Keratinocyte (primary cell): ENCODE data around the gene MRPL33. TPM values are rescaled to one million over a fixed set of nuclear protein-coding genes. Genes with fewer than 3 reads are reported as not detected.

Source experiments
- DNase-seq: peaks from one replicate; pipeline ENCODE4 v3.0.0-alpha.2; 2011; ENCODE audit warnings: low read depth, missing footprints, low spot score
- FAIRE-seq: peaks from 2 replicates; lab custom pipeline; 2011; peaks lifted over from hg19 to GRCh38; lab: Jason Lieb, UNC
- H2AFZ ChIP-seq: 2 replicates; pipeline ENCODE4 v1.6.0; 2012; ENCODE audit warnings: low read length, control low read depth, inconsistent platforms; ENCODE audit not compliant: control insufficient read depth
- H3K27ac ChIP-seq: 2 replicates; pipeline ENCODE4 v1.5.1; 2011; ENCODE audit warnings: low read length; ENCODE audit not compliant: control insufficient read depth, insufficient read depth
- H3K27me3 ChIP-seq: 3 replicates; pipeline ENCODE4 v1.6.0; 2011; ENCODE audit warnings: low read length; ENCODE audit not compliant: control insufficient read depth, insufficient read depth; ENCODE audit errors: extremely low read depth
- H3K36me3 ChIP-seq, 2 experiments: 2 replicates in 1 of 2; 3 replicates in 1 of 2; pipeline ENCODE4 v1.5.1; 2011; ENCODE audit warnings: low read length in 2 of 2, mild to moderate bottlenecking in 1 of 2; ENCODE audit not compliant: control insufficient read depth in 2 of 2, insufficient read depth in 2 of 2; ENCODE audit errors: extremely low read depth in 1 of 2
- H3K4me1 ChIP-seq: 3 replicates; pipeline ENCODE4 v1.5.1; 2011; ENCODE audit warnings: low read length; ENCODE audit not compliant: control insufficient read depth, insufficient read depth; ENCODE audit errors: extremely low read depth
- H3K4me2 ChIP-seq: 3 replicates; pipeline ENCODE4 v1.6.0; 2011; ENCODE audit warnings: low read depth, low read length; ENCODE audit not compliant: control insufficient read depth, insufficient read depth; ENCODE audit errors: extremely low read depth
- H3K4me3 ChIP-seq, 3 experiments: fragments of 200-600 bp in 1 of 3; sonication (generic) in 1 of 3; 2 replicates in 2 of 3; 3 replicates in 1 of 3; pipeline ENCODE4 v1.5.1; 2011 to 2016; ENCODE audit warnings: low read length in 3 of 3, mild to moderate bottlenecking in 3 of 3, control low read depth in 2 of 3, inconsistent platforms in 1 of 3, low read depth in 1 of 3, mixed read lengths in 1 of 3, mixed run types in 1 of 3, moderate library complexity in 1 of 3; ENCODE audit not compliant: control insufficient read depth in 2 of 3, insufficient read depth in 2 of 3; ENCODE audit errors: extremely low read depth in 1 of 3
- H3K79me2 ChIP-seq: 2 replicates; pipeline ENCODE4 v1.6.0; 2012; ENCODE audit warnings: low read length; ENCODE audit not compliant: control insufficient read depth, insufficient read depth
- H3K9ac ChIP-seq: 3 replicates; pipeline ENCODE4 v1.6.0; 2011; ENCODE audit warnings: low read length; ENCODE audit not compliant: control insufficient read depth, insufficient read depth; ENCODE audit errors: extremely low read depth
- H3K9me1 ChIP-seq: 3 replicates; pipeline ENCODE4 v1.6.0; 2011; ENCODE audit warnings: low read length; ENCODE audit not compliant: control insufficient read depth, insufficient read depth; ENCODE audit errors: extremely low read depth
- H3K9me3 ChIP-seq: 2 replicates; pipeline ENCODE4 v1.5.1; 2012; ENCODE audit warnings: low read depth, low read length; ENCODE audit not compliant: control insufficient read depth
- H4K20me1 ChIP-seq: 3 replicates; pipeline ENCODE4 v1.6.0; 2011; ENCODE audit warnings: low read length; ENCODE audit not compliant: control insufficient read depth, insufficient read depth; ENCODE audit errors: extremely low read depth
- CTCF ChIP-seq, 3 experiments: IDR thresholded peaks in 1 of 3; conservative IDR thresholded peaks in 1 of 3; optimal IDR thresholded peaks in 1 of 3; 2 replicates in 2 of 3; 3 replicates in 1 of 3; pipeline versions ENCODE3 to v1.5.1; 2011; ENCODE audit warnings: low read length in 3 of 3, mild to moderate bottlenecking in 3 of 3, moderate library complexity in 2 of 3, control low read depth in 1 of 3, inconsistent platforms in 1 of 3; ENCODE audit not compliant: insufficient read depth in 2 of 3; ENCODE audit errors: extremely low read depth in 1 of 3
- EZH2 ChIP-seq: IDR thresholded peaks from one replicate; pipeline ENCODE4 v1.6.1; 2012; ENCODE audit warnings: inconsistent platforms, mild to moderate bottlenecking, low read length, moderate library complexity
- dilution Hi-C: fragments of 300-500 bp; cut with MboI; formaldehyde crosslinking; loops from one replicate; pipeline ENCODE4 v1.7.0; 2020; ENCODE audit warnings: low sequenced_read_pairs; ENCODE audit not compliant: extremely low pct_ligation_motif_present
- polyA plus RNA-seq, 5 experiments: library from polyadenylated mRNA; depleted of rRNA in 3 of 5; stranded (reverse) in 3 of 5; stranded (forward) in 1 of 5; unstranded in 1 of 5; fragments of >200 nt; gene quantifications; 1 replicate in 1 of 5; 2 replicates in 3 of 5; 3 replicates in 1 of 5; pipeline versions ENCODE4 v1.2.1 to v1.2.3, GENCODE V29; 2011 to 2012; ENCODE audit warnings: missing spikeins in 2 of 5, low read depth in 1 of 5, low replicate concordance in 1 of 5

The MRPL33 gene
- polyA plus RNA-seq, 1 donor (not counting 4 experiments of a cell fraction or from before 2014, with no cell fraction given): 110 TPM

GRCh38 chr2:27815860-27816438, 44.4 kb downstream of the MRPL33 start:
- no peak overlapping the region for H3K4me3 ChIP-seq
- no peak overlapping the region for H3K4me2 ChIP-seq
- H3K4me1 ChIP-seq: no peaks in the 10 kb centered on the region
- no peaks in the 10 kb centered on the region for H3K27me3 ChIP-seq
- FAIRE-seq: no peak
- H3K79me2 ChIP-seq: no peaks in the 10 kb centered on the region
- H3K27ac ChIP-seq: no peak overlapping the region
- no peak overlapping the region for H2AFZ ChIP-seq
- dilution Hi-C loops: no loop called here
- no peaks in the 10 kb centered on the region for H3K9me1 ChIP-seq
- no peak for TF ChIP-seq CTCF (optimal IDR thresholded peaks at IDR 0.05 in 1 of 3, IDR thresholded peaks at IDR 0.05 in 1 of 3, conservative IDR thresholded peaks at IDR 0.05 in 1 of 3; ENCODE audit: extremely low read depth in 1 of 3, insufficient read depth in 2 of 3, low read length in 3 of 3)
- no peak for TF ChIP-seq EZH2
- no peaks in the 10 kb centered on the region for H4K20me1 ChIP-seq
- H3K9ac ChIP-seq: no peak overlapping the region
- no peaks in the 10 kb centered on the region for H3K36me3 ChIP-seq
- DNase-seq: no peak
- H3K9me3 ChIP-seq: no peaks in the 10 kb centered on the region

- Histone ChIP-seq H3K4me1 (no peaks in the 10 kb centered on the region), H3K36me3 (no peaks in the 10 kb centered on the region), H3K79me2 (no peaks in the 10 kb centered on the region), H3K9me3 (no peaks in the 10 kb centered on the region), H3K9me1 (no peaks in the 10 kb centered on the region), H2AFZ (no peak overlapping the region), H3K4me3 (no peak overlapping the region), H3K9ac (no peak overlapping the region), H3K4me2 (no peak overlapping the region), H4K20me1 (no peaks in the 10 kb centered on the region), H3K27ac (no peak overlapping the region), H3K27me3 (no peaks in the 10 kb centered on the region)
- TF ChIP-seq CTCF (optimal IDR thresholded peaks at IDR 0.05 in 1 of 3, IDR thresholded peaks at IDR 0.05 in 1 of 3, conservative IDR thresholded peaks at IDR 0.05 in 1 of 3; ENCODE audit: extremely low read depth in 1 of 3, insufficient read depth in 2 of 3, low read length in 3 of 3) (no peak), EZH2 (no peak)
- dilution Hi-C loops: no loop called here
- no peak for DNase-seq
- no peak for FAIRE-seq
Measured at GRCh38 chr2:27822049-27822448, 50.5 kb downstream of the MRPL33 start.
